Uterus (tissue), 4 donors: ENCODE measurements around the gene RAB13. TPM values are rescaled to one million over a fixed set of nuclear protein-coding genes. Genes with fewer than 3 reads are reported as not detected.

Experiments used
- DNase-seq, 2 donors: peaks; one replicate each; pipeline ENCODE4 v3.0.0-alpha.2; 2019 to 2020
- H3K27ac ChIP-seq, 2 donors: fragments of 200-600 bp; sonication (generic); 1 replicate in 1 of 2; 2 replicates in 1 of 2; pipeline ENCODE4 v1.5.1; 2016 to 2018
- H3K27me3 ChIP-seq, 2 donors: fragments of 200-600 bp; sonication (generic); one replicate each; pipeline ENCODE4 v1.5.1; 2018 to 2019; ENCODE audit warnings: control low read depth in 1 of 2
- H3K36me3 ChIP-seq, 2 donors: fragments of 200-600 bp; sonication (generic); one replicate each; pipeline ENCODE4 v1.5.1; 2019; ENCODE audit warnings: control low read depth in 1 of 2
- H3K4me1 ChIP-seq, 2 donors: fragments of 200-600 bp; sonication (generic); one replicate each; pipeline ENCODE4 v1.5.1; 2018 to 2019; ENCODE audit warnings: control low read depth in 1 of 2
- H3K4me3 ChIP-seq, 2 donors: fragments of 200-600 bp; sonication (generic); 1 replicate in 1 of 2; 2 replicates in 1 of 2; pipeline ENCODE4 v1.5.1; 2018 to 2019; ENCODE audit warnings: mild to moderate bottlenecking in 1 of 2
- H3K9me3 ChIP-seq, 2 donors: fragments of 200-600 bp; sonication (generic); one replicate each; pipeline ENCODE4 v1.5.1; 2019; ENCODE audit warnings: control low read depth in 1 of 2
- intact Hi-C: fragments of 100-400 bp; cut with DNase I; formaldehyde crosslinking; loops from one replicate; pipeline ENCODE4 v1.15.1; 2023; ENCODE audit warnings: low total_unique reads
- microRNA-seq: library from miRNA; unstranded; fragments of <30 nt; microRNA quantifications from one replicate; pipeline ENCODE4, GENCODE V29; 2016; ENCODE audit warnings: borderline microRNAs expressed, borderline replicate concordance
- small RNA-seq: library from RNA; depleted of rRNA; stranded (forward); fragments of <200 nt; gene quantifications from one replicate; pipeline ENCODE3, GENCODE V24; 2016
- total RNA-seq, 4 donors: library from RNA; depleted of rRNA in 3 of 4; stranded (reverse); fragments of >200 nt in 3 of 4; gene quantifications; one replicate each; pipeline versions ENCODE4 v1.1.0 to v1.2.4, GENCODE V29; 2014 to 2023
- TF ChIP-seq, protein P1 (sequence below), 4 experiments: fragments of 200-600 bp in 2 of 4; fragments of 450-650 bp in 2 of 4; sonication (generic) in 2 of 4; IDR thresholded peaks; one replicate each; pipeline ENCODE4 v1.5.1; 2016 to 2019; ENCODE audit warnings: antibody characterized with exemption in 4 of 4, mild to moderate bottlenecking in 2 of 4, moderate library complexity in 1 of 4
- donor health status: DM: yes; HTN: yes; CAD: no.

The RAB13 gene
- total RNA-seq, 4 donors from 2014 or later = 16.9 to 120 (median 33.2) TPM

DNA sequence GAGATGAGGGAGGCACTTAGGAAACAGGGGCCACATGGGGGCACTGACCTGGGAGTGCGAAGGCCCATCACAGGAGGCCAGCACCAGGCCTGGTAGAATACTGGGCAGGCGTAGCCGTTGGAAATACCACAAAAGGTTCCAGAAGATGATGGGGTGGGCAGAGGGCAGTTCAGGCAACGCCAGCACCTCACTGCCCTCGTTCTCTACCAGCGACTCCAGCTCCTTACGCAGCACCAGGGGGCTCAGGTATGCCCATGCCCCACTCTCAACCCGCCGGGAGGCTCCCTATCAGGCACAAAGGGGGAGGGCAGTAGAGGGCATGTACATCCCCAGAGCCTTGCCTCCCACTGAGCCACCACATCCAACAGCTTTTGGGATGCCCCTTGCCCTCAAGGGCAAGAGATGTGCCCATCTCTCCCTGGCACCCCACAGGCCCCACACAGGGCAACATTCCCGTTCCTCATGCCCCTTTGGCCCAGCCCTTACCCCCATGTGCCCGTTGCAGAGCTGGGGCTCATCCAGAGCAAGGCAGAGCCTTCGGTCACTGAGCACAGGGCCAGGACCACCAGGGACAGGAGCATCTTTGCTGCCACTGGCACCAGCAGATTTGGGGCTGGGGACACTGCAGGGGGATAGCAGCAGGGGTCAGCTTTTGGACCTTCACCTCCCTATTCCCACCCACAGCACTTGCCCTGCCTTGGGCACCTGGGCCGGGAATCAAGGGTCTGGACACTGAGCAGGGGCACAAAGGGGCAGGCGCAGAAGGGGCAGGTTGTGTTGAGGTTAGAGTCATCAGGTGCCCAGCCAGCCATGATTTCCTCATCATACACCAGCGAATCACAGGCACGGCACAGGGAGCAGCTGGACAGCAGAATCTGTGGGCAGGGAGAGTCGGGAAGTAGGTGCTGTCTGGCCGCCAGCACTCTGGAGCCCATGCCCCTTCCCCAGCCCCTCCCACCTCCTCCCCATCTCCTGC, 53.7 kb downstream of the RAB13 start:
- Histone ChIP-seq H3K36me3 (no peaks in the 10 kb centered on the region), H3K27ac (no peak overlapping the region), H3K4me3 (no peak overlapping the region), H3K4me1 (no peaks in the 10 kb centered on the region), H3K9me3 (no peaks in the 10 kb centered on the region), H3K27me3 (no peaks in the 10 kb centered on the region)
- no peak for DNase-seq
- intact Hi-C loops = no loop called here
- TF ChIP-seq, protein P1, sequence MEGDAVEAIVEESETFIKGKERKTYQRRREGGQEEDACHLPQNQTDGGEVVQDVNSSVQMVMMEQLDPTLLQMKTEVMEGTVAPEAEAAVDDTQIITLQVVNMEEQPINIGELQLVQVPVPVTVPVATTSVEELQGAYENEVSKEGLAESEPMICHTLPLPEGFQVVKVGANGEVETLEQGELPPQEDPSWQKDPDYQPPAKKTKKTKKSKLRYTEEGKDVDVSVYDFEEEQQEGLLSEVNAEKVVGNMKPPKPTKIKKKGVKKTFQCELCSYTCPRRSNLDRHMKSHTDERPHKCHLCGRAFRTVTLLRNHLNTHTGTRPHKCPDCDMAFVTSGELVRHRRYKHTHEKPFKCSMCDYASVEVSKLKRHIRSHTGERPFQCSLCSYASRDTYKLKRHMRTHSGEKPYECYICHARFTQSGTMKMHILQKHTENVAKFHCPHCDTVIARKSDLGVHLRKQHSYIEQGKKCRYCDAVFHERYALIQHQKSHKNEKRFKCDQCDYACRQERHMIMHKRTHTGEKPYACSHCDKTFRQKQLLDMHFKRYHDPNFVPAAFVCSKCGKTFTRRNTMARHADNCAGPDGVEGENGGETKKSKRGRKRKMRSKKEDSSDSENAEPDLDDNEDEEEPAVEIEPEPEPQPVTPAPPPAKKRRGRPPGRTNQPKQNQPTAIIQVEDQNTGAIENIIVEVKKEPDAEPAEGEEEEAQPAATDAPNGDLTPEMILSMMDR (IDR thresholded peaks at IDR 0.05) = no peak

Small RNA genes within 50 kb of the gene (microRNA-seq; reads per million reads assigned to microRNA genes)
- not detected for gene MIR6737

Small RNA genes within 50 kb of the gene (small RNA-seq; reads per million reads assigned to genes)
- not detected for gene MIR6737

Other genes starting within 250 kb of the RAB13 start
- 100 to 1,000 TPM in 1 of 4 donors, 10 to 100 TPM in 3; 12.9 to 364 (median 36.7) TPM for gene SLC27A3, start 210.9 kb downstream of the RAB13 start, total RNA-seq
- gene GATAD2B, start 63.4 kb downstream of the RAB13 start, total RNA-seq = 10 to 100 TPM in 3 of 4 donors, 1 to 10 TPM in 1; 7.1 to 79.0 (median 26.6) TPM
- gene DENND4B, start 39.6 kb downstream of the RAB13 start, total RNA-seq = 10 to 100 TPM in 3 of 4 donors, 1 to 10 TPM in 1; 5.6 to 94.9 (median 30.1) TPM
- gene CRTC2, start 27.7 kb downstream of the RAB13 start, total RNA-seq = 10 to 100 TPM in 2 of 4 donors, 1 to 10 TPM in 2; 5.9 to 57.2 (median 15.5) TPM
- 10 to 100 TPM; 66.3 to 96.2 (median 83.6) TPM for gene SLC39A1, start 22.8 kb downstream of the RAB13 start, total RNA-seq
- 10 to 100 TPM in 3 of 4 donors, 1 to 10 TPM in 1; 1.8 to 16.1 (median 13.0) TPM for gene CREB3L4, start 18.4 kb downstream of the RAB13 start, total RNA-seq
- 100 to 1,000 TPM in 3 of 4 donors, 10 to 100 TPM in 1; 91.1 to 253 (median 175) TPM for gene JTB, start 8.7 kb downstream of the RAB13 start, total RNA-seq
- 1,000 to 10,000 TPM in 3 of 4 donors, 100 to 1,000 TPM in 1; 826 to 6,388 (median 2,664) TPM for gene RPS27, start 4.4 kb upstream of the RAB13 start, total RNA-seq
- gene NUP210L, start 168.7 kb upstream of the RAB13 start, total RNA-seq = under 1 TPM in 2 of 4 donors, not detected in 2; 0.09 to 0.21 TPM
- gene TPM3, start 205.8 kb upstream of the RAB13 start, total RNA-seq = 100 to 1,000 TPM; 130 to 263 (median 199) TPM
- gene CFAP141, start 220.0 kb upstream of the RAB13 start, total RNA-seq = not detected
- gene UBAP2L, start 234.6 kb upstream of the RAB13 start, total RNA-seq = 100 to 1,000 TPM in 1 of 4 donors, 10 to 100 TPM in 3; 11.5 to 161 (median 52.0) TPM